ENCODE data around the gene CTNNBIP1.

Gene CTNNBIP1

DNA sequence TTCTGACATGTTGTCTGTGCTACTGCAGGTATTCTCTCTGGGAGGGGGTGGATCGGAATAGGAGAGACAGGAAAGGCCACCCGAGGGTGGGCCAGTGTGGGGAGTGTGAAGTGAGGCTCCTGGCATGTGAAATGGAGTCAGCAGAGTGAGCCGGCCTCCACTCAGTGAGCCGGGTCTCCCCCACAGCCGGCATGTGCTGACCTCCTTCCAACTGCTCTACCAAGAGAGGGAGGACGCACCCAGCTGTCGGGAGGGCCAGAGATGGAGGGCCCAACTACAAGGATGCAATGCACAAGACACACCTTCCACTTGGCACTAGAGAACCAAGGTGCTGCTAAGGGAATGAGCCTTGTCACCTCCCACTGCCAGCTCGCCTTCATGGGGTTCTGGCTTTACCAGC is 58.1 kb downstream of the CTNNBIP1 start:
- no peak for DNase-seq

DNA sequence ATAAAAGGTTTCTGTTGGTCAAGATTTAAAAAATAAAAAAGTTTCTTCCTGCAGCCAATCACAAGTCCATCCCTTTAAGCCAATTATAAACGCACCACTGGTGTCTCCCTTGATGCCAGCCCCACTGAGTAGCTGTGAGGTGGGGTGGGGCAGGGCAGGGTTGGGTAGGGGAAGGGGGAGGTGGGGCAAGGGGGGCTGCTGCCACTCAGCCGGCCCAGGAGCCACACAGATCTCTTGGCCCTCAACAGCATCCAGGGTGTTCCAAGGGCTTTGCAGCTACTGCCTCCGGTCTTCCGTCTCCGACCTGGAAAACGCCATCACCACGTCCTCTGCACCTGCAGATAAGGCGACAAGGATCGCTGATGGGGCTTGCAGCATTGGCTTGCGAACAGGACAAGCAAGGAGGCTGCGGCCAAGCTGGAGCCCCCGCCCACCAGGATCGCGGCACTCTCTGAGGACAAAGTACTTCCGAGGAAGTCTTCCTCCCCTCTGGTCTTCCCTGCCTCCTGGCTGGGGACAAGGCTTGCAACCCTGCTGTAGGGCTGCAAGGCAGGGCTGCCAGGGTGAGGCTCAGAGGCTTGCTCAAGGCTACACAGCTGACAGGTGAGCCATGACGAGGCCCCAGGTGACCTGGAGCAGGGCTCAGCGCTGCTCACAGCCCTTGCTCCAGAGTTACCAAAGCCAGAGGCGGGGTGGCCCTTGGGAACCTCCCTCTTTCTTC is 59.5 kb downstream of the CTNNBIP1 start:
- no peak for DNase-seq

DNA sequence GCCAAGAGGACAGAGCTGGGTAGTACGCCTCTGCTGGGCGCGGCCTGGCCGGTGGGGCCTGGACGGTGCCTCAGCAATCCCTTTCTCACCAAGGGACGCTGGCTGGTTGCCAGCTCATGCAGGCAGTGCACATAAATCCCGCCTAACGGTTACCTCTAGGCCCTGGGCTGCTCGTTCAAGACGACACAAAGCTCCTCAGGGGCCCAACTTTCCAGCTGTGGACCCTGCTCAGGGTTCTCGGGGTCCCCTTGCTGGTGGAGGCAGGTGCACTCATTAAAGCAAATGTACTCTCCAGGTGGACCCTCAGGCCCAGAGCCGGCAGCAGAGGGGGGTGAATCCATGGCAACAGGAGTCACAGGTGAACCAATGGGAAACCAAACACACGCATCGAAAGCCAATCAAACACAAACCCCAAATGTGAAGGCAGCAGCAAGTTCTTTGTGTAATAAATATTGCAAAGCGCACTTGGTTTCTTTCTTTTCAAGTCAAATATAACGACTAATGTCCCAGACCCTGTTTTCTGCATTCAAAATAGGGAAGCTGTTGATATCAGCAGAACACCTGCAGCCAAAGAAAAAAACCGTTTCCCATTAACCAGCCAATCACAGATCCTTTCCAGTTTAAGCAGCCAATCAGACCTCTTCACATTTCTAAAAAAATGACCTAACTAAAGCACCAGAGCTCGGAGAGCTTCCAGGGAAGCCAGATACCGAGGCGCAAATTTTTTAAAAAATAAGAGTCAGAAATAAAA is 60.2 kb downstream of the CTNNBIP1 start:
- DNase-seq = no peak

DNA sequence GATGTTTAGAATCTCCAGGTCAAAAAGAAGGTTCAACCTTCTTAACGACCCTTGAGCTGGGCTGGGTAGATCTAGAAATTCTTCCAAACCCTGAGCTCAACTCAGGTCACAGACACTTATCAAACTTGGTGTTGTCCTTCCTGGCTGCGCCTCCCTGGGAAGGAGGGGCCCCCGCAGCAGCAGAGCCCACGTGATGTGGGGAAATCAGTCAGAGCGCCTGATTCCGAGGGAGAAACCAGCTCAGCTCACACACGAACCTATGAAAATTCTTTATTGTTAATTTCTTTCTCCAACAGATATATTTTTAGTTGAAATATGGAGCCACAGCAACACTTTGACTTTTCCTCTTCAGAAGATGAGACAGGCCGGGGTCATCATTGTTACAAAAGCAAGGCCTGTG is 62.0 kb downstream of the CTNNBIP1 start:
- DNase-seq = no peak

DNA sequence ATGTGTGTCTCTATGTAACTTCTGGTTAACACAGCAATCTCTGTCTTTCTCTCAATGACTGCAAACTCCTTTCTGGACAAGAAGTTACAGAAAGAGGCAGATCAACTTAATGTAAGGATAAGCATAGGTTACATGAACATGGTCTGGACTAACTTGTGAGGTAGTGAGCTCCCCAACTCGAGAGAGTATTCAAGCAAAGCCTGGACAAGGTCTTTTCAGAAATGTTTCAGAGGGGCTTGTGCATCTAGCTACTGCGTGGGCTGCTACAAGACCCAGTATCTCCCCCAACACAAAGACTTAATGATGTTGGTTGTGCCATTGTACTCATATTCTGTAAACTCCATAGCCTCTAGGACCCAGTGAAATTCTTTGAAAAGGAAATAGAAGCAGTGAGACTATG is 62.8 kb downstream of the CTNNBIP1 start:
- no peak for DNase-seq

DNA sequence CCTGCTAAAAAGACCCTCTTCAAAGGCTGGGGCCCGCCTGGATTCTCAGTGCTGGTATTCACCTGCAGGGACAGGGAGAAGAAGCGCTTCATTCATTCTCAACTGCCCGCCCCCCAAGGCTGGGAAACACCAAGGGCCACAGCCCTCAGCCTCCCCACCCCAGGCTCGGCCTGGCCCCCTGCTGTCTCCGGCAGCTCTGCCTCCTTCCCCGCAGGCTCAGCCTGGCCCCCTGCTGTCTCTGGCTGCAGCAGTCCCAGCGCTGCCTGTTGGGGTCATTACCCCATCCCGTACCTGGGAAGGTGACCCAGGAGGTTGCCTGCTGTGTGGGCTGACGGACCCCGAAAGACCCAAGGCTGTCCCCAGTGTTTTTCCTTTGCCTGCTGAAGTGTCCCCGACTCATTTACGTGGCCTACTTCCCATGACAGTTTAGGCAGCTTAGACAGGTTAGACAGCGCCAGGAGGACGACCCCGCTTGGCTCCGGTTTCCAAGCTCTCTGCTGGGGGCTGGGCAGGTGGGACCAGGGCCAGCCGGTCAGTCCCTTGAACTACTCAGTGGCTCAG is 63.4 kb downstream of the CTNNBIP1 start:
- DNase-seq = no peak

DNA sequence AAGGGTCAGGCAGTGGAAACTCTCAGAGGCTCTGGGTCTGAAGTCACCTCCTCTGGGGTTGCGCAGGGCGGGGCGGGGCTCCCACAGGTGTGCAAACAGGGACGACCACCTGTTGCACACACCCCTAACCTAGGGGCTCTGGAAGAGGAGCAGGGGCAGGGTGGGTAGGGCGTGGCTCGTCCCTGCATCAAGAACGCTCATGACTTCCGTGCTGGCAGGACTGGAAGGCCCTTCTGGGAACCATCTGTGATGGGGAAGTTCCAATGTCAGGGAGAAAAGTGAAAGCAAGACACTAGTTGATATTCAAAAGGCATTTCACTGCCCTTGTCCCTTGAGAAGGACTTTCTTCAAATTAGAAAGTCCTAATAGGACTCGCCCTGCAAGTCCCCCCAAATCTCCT is 64.2 kb downstream of the CTNNBIP1 start:
- DNase-seq = no peak

DNA sequence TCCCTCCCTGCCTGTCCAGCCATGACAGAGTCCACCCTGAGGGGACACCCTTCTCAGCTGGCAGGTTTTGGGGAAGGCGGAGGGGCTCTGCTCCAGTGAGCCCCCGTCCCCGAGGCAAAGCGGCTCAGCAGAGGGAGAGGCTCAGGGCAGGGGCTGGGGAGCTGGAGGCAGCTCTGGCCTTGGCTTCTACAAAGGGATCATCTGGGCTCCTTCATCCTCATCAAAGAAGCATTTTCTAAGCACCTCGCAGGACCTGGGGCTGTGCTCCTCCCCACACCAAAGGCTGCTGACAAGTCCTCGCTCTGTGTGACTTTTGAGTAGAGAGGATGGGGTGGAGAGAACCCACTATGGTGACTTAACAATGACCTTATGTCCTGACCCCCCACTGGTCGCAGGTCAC is 65.3 kb downstream of the CTNNBIP1 start:
- DNase-seq = no peak

DNA sequence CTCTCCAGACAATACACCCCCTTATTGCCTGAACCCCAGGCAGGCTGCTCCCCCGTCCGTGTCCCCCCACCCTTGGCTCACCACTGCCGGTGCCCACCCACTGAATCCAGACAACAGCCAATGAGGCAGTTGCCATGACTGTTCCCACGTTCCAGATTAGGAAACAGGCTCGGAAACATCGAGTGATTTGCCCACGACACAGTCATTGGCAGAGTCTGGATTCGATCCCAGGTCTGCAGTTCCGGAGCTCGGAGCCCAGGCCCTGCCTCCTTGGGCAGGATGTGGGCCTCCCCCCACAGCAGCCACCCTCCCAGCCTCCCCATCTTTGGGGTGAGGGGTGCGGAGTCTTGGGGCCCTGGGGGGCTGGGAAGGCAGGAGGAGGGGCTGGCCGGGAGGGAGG is 66.0 kb downstream of the CTNNBIP1 start:
- DNase-seq = no peak

DNA sequence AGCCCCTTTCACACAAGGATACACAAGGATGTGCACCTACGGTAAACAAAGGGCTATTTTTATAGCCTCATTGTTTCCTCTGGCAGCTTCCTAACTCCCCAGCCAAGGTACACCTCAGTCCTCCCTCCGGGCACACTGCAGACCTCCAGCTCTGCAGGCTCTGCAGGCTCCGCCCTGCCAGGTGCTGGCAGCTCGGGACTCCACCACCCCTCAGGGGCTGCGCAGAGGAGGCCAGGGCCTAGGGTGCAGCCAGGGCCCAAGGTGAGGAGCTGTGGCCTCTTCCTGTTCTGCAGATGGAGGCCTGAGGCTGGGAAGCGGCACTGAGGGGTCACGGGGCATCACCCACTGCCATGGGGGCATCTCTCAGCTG is 66.5 kb downstream of the CTNNBIP1 start:
- DNase-seq = no peak

DNA sequence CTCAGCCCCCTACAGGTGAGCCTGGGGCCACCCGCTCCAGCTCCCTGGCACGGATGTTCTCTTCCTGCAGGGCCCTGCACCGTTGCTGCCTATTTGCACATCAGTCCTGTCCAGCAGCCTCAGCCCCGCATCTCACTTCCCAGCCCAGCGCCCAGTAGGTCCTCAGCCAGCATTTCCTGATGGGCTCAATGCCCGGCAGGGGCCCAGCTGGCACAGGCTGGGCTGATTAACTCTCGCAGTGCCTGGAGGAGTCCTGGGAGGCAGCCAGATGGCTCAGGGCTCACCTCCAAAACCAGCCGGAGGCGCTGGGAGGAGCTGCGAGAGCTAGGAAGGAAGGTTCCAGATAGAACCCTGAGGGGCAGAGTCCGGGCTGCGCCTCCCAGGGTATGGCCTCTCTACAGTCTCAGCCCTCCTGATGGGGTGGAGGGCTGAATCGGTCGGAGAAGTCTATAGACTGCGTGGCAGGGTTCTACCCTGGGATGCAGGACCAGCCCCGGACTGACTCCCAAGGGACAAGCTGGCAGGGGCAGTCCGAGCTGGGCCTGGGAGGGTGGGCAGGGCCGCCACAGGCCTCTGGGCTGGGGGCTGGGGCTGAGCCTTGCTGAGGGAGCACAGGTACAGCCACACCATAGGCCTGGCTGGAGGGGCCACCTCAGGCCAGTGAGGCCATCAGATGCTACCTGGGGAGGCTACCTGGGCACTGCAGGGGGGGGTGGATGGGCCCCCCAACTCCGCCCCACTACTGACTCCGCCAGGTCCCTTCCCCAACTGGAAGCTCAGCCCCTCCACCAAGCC is 67.1 kb downstream of the CTNNBIP1 start:
- no peak for DNase-seq

DNA sequence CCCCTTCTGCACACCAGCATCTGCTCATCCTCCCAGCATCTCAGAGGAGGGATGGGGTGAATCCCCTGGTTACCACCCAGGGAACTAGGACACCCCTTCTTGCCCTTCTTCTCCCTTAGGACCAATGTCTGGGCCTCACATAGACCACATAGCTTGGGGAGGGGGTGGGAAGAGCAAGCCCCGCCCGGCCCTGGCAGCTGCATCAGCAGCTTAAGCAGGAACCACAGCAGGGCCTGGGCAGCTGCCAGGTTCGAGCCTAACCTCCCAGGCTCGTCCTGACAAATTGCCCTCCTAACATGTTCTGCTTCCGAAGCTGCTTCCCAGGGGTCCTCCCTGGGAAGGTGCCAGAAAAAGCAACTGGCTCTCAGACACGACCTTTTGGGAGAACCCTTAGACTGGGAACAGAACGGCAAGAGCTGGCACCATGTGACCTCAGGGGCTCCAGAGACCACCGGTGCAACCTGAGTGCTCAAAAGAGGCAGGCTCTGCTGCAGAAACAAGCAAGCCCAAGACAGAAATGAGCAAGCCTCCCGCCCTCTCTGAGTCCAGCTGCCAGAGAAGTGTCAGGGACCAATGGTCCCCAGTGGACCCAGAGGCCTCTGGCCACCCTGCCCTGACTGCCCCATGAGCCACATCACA is 67.9 kb downstream of the CTNNBIP1 start:
- no peak for DNase-seq

DNA sequence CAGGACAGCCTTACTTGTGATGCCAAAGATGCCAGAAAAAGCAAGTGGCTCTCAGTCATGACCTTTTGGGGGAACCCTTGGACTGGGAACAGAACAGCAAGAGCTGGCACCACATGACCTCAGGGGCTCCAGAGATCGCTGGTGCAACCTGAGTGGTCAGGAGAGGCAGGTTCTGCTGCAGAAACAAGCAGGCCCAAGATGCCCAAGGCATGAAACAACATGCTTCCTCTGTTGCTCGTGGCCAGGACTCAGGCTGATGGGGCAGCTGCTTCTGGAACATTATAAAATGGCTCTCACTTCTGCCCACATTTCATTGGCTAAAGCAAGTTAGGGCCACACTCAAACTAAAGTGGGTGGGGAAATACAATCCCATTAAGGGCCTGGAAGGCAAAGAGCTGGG is 68.6 kb downstream of the CTNNBIP1 start:
- DNase-seq = no peak

DNA sequence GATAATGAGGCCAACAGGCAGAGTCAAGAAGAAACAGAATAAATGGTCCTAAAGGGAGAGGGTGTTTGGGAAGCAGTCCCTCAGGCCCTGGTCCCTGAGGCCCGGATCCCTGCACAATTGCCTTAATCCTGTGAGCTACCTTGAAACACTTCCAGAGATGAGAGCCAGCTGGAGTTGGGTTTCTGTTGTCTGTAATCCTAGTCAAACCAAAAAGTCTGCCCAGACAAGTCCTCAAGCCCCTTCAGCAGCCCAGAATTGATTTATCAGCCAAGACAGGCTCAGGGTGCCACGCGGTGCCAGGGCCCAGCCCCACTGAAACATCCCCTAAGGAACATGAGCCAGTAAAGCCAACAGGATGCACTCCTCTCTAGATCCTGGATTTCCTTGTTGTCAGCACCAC is 69.9 kb downstream of the CTNNBIP1 start:
- DNase-seq = no peak

DNA sequence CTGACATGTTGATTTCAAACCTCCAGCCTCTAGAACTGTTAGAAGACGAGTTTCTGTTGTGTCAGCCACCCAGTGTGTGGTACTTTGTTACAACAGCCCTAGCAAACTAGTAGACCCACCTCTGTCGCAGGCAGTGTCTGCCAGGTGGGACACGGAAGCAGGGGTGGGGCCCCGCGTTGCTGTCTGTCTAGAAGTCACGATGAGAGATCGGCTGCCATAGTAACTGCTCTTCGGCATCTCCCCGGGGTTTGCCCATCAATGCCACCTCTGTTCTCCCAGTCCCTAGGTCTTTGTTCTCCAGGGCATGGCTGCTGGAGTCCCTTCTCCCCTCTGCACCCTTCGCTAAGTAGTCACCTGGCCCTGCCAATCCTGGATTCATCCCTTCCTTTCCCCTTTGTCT is 71.1 kb downstream of the CTNNBIP1 start:
- DNase-seq = no peak

DNA sequence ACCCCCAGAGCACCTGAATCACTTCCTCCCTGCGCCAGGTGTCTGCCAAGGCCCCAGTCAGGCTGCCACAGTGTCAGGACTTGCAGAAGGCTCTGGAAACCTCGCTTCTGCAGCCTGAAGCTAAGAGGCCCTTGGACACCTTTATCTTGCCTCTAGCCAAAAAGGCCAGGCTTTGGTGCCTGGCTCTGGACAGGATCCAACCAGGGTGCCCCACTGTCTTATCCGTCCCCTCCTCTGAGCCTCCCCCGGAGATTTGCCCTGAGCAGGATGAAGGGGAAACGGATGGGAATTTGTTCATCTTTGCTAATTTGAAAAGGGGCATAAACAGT is 73.5 kb downstream of the CTNNBIP1 start:
- DNase-seq = peak; percentile 63

DNA sequence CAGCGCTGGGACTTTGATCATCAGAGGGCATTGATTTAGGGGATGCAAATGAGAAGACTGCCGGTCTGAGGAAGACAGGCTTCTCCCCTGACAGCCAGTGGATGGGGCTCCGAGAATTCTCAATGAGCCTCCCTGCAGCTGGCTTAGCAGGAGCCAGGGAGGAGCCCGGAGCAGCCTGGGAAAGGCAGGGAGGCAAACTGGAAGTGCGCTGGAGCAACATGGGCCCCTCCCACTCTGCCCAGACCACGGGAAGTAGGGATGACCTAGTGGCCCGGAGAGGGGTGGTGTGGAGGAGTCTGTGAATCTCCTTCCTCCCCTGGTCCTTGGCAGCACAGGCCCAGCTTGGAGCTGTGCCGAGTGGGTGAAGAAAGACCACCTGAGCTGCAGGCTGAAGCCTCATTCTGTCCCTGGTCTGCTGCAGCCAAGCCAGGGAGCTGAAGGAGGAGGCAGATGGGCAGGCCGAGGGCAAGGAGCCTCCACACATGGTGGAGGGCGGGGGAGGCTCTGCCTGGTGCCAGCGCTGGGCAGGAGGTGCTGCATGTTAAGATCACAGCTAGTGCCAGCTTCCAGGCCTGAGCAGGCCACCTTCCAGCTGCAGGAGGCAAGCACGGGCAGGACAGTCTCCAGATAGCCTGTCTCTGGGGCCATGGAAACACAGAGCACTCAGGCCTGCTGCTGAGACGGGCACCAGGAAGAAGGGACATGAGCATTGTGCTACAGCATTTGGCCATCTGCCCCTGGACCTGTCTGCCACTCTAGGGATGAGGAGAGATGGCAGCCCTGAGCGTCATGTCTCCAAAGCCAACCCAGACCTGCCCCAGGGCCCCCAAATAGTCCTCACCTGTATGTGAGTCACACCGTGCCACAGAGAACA is 74.1 kb downstream of the CTNNBIP1 start:
- peak; percentile 73 for DNase-seq

DNA sequence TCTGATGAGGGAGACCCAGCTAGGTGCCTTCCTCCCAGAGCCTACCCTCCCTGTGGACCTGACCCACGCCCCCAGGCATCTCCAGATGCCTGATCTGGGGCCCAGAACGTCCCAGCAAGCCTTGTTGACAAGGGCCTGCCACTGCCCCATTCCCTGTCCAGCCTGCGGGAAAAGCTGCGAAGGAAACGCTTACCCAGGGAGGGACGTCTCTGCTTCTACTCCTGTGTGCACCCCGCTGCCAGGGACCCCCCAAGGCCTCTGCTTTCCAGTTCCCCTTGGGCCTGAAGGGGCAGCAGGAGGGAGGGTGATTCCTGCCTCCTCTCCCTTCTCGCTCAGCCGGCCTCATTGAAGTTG is 74.7 kb downstream of the CTNNBIP1 start:
- DNase-seq = no peak

DNA sequence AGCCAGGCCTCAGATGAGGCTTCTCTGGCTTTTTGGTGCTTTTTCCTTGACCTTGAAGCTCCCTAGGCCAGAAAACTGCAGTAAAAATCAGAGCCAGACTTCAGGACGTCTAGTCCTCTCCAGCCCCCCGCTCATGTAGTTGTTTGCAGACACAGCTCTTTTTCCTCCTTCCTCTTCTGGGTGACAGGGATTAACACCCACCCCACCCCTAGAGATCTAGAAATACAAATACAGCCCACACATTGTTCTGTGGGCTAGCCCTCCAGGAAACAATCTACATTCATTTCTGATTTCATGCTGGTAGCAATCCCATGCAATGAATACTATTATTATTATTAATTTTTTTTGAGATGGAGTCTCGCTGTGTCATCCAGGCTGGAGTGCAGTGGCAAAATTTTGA is 76.4 kb downstream of the CTNNBIP1 start:
- no peak for DNase-seq

DNA sequence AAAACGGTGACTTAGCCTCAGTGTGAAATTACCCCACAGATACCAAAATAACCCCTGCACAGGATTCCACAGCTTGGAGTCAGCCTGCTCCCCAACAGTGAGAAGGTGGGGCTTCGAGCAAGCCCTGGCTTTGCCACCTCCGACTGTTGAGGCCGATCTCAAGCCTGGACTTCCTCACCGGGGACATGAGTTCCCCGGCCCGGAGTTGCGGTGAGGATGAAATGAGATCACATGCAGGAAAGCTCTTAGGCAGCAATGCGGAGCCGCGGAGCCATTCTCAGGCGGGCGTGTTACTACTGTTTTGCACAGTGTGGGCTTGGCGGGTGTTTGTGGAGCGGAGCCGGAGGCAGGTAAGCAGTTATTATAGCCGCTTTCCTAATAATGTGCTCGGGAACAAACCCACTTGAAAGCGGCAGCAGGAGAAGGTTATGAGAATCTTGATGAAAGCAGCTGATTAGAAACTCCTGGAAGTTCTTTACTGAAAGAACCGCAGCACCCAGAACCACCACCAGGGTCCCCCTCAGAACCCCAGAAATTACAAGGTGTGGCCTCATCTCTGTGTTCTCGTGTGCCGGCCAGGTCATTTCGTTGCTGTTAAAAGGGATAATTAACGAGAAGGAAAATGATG is 82.4 kb downstream of the CTNNBIP1 start:
- DNase-seq = no peak

DNA sequence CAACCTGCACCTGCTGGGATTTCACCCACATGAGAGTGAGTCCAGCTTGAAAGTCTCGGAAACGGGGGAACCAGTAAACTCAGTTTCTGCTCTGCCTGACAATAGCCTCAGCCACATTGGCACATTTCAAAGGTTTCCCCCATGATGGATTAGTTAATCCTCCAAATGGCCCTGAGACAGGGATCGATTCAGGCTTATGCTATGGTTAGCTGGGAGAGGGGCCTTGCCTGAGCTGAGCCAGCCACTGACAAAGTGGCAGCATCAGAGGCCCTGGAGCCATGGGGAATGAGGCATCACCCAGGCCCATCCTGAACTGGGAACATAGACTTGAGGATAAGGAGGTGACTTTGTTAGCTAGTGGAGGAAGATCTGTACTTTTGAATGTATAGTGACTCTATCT is 83.5 kb downstream of the CTNNBIP1 start:
- DNase-seq = no peak

DNA sequence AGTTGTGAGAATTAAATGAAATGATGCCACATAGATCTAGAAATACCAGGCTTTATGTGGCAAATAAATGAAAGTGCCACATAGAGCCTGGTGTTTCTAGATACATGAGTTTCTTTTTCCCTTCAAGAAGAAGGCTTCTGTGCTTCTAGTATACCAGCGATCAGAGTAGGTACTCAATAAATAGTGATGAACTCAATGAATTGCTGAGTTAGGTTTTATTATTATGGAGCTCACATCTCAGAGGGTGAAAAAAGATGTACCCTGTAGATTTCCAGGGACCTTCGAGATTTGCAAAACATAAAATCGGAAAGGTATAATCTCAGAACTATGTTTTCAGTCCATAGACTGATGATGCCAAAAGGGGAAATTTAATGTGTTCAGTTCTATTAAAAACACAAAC is 84.0 kb downstream of the CTNNBIP1 start:
- DNase-seq = no peak

Data from retina (tissue), 1 donor.